Measurements from ENCODE around the gene GDPD4.

GRCh38 chr11:77211040-77211451 is 90.4 kb downstream of the GDPD4 start:
- TF ChIP-seq CTCF (IDR thresholded peaks at IDR 0.05) (no peak), POLR2AphosphoS5 (IDR thresholded peaks at IDR 0.05; ENCODE audit: low read depth, low read length) (no peak), SIN3A (IDR thresholded peaks at IDR 0.05; ENCODE audit: borderline replicate concordance, insufficient read depth, low read depth, low read length) (no peak), REST (IDR thresholded peaks at IDR 0.05; ENCODE audit: insufficient read depth in 1 of 2, low read depth in 2 of 2, low read length in 1 of 2) (no peak), TCF7L2 (IDR thresholded peaks at IDR 0.05; ENCODE audit: low read depth, low read length) (no peak)
